ENCODE results near the gene POLR1D.
A peak's percentile ranks its signal among the peaks of the same experiment; 100 is the strongest.
"Not testable (repeated sequence)": the region's sequence is repeated elsewhere in the genome, so short reads cannot be mapped to it uniquely, and the experiment has no call there.

Gene POLR1D

DNA sequence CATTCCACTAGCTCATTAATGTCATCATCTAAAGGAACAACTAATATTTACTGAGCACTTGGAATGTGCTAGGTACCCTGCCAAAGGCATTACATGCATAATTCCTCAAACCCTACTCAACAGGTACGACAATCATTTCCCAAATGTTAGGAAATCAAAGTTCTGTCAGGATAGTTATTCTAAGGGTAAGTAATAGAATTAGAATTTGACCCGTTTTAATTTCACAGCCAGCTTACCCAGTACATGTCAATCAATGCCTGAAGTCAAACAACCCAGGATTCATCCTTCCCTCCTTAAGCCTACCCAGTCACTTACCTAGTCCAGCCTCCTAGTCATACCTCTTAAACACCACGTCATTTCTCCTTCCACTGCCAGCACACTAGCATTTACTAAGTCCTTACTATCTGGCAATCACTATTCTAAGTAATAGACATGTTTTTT is 3.8 kb upstream of the POLR1D start:
- no peak for DNase-seq (ENCODE audit: low read depth)

DNA sequence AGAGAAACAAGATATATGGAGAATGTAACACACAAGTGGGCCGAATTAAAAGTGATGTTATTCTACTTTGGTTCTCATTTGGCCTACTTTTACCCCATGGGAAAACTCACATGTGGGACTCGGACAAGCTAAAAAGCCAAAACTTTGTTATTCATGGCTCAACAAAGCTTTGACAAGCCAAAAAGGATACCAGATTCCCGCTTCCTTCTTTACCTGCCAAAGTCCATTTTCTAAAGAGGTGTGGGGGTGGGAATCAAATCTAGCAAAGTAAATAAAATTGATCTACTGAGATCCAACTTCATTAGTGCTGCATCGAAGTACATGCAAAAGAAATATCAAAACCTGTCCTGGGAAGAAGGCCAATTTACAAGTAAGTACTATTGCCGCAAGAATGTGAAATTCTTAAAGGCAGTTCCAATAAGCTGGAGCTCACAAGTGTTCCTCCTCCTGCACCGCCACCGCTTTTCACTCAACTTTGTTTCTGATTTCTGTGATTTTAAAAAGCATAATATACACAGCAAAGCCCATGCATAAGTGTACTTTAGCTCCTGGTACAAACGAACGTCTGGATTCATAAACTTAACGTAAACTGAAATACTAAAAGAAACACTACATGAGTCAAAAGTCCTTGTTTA is 2.5 kb upstream of the POLR1D start:
- peak; percentile 28 for DNase-seq (ENCODE audit: low read depth)

DNA sequence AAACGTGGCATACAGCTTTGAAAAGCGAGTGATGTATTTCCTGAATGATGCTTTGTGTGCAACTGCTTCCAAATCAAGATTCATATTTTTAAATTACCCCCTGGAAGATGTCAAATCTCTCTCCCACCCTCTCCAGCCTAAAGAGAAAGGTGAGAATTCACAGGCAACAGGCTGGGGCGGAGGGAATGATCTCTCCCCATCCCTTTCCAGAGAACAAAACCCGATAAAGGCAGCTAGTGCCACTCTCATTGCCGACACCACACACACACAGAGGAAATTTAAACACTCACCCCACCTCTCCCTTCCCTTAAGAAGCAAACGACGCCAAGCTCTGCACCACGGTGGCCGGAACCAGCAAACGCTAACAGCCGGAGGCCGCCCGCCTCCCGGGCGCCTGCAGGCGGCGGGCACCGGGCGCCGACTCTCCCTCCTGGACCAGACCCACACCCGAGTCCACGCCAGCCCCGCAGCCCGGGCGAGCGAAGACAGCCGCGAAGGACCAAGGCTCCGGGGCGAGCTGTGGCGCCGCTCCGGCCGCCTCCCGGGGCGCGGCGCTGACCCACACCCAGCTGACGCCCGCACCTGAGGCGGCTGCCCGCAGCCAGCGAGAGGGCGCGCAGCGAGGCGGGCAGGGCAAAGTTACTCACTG is 1.8 kb upstream of the POLR1D start:
- peak; percentile 53 for DNase-seq (ENCODE audit: low read depth)

- peak; percentile 97 for DNase-seq (ENCODE audit: low read depth)
Observed at GRCh38 chr13:27620377-27621115, 1.1 kb upstream of the POLR1D start, which contains the start of gene LNX2. LNX2 (minus strand) TSS chr13:27620529; CDS start chr13:27581703, 38,826 bp downstream.

GRCh38 chr13:27621116-27621365 is 651 bp upstream of the POLR1D start:
- DNase-seq (ENCODE audit: low read depth): no peak

- DNase-seq (ENCODE audit: low read depth): peak; percentile 50
Observed at GRCh38 chr13:27622102-27622820, 569 bp downstream of the POLR1D start.

- no peak for DNase-seq (ENCODE audit: low read depth)
Observed at GRCh38 chr13:27622881-27623280, 1.2 kb downstream of the POLR1D start.

- DNase-seq (ENCODE audit: low read depth): no peak
Observed at GRCh38 chr13:27624071-27624470, 2.4 kb downstream of the POLR1D start.

DNA sequence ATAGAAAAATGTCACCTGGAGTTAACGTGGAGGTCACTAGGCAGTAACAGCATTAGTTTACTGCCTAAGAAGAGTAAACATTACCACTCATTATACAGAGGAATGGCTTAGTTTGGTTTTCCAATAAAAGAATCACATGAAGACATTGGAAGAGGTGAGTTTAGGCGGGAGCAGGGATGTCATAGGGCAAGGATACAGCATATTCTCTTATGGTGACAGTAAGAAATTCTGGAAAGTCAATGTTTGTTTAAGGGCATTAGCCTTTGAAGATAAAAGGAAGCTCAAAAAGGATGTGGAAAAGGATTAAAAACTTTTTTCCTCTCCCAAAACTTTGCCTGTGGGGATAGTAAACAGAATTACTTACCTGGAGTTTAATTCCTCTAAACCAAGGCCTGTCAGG is 4.1 kb downstream of the POLR1D start:
- DNase-seq (ENCODE audit: low read depth): no peak

DNA sequence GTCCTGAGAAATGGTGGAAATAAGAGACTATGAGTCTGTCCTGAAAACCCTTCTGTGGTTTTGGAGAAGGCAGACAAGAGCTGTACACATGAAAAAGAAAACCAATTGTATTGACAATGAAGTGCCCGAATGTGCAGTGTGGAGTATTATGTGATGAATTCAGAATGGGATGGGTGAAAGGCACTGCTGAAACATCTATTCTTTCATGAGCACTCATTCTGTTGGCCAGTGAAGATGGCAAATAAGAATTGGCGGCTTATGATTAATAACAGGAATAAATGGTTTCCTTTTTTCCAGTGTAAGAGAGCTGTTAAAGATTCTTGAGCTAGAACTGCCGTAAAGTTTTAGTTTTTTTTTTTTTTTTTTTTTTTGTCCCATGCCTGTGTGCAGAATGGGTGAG is 5.7 kb downstream of the POLR1D start:
- DNase-seq (ENCODE audit: low read depth): no peak

DNA sequence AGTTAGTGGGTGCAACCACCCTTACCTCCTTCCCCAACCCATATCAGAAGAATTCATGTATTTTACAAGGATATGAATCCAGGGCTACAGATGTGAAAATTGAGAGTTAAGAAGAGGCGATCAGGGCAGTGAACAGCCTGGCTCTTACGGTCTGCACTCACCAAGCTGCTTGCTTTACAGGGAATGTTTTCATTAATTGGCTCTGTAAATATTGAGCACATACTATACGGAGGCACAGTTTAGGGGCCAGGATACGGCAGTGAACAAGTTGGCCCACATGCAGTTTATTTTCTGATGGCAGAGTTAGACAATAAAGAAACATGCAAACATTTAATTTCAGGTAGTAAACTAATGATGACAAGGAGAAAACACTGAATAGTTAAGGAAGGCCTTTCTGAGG is 6.4 kb downstream of the POLR1D start:
- DNase-seq (ENCODE audit: low read depth): no peak

DNA sequence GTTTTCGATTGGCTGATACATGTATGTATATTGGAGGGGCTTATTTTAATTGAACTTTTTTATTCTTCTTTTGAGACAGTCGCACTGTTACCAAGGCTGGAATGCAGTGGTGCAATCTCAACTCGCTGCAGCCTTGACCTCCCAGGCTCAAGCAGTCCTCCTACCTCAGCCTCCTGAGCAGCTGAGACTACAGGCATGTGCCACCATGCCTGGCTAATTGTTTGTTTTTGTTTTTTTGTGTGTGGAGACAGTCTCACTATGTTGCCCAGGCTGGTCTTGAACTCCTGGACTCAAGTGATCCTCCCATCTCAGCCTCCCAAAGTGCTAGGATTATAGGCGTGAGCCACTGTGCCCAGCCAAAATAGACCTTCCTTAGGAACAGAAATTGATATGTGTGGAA is 7.1 kb downstream of the POLR1D start:
- DNase-seq (ENCODE audit: low read depth): not testable (repeated sequence)

DNA sequence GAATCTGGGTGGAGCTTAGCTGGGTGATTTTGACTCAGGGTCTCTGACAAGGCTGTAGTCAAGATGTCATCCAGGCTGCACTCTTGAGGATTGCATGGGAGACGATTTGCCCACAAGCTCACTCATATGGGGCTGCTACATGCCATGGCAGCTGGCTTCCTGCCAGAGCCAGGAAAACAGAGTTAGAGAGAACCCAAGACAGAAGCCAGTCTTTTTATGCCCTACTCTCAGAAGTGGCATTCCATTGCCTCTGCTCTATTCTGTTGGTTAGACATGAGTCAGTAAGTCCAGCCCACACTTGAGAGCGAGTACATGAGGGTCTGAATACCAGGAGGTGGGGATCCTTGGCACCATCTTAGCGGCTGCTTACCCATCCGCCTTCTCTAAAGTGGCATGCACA is 9.5 kb downstream of the POLR1D start:
- DNase-seq (ENCODE audit: low read depth): no peak

- no peak for DNase-seq (ENCODE audit: low read depth)
Observed at GRCh38 chr13:27631665-27632064, 10.0 kb downstream of the POLR1D start.

GRCh38 chr13:27632214-27632613 is 10.5 kb downstream of the POLR1D start:
- no peak for DNase-seq (ENCODE audit: low read depth)

GRCh38 chr13:27632648-27633047 is 11.0 kb downstream of the POLR1D start:
- no peak for DNase-seq (ENCODE audit: low read depth)

GRCh38 chr13:27634231-27634630 is 12.5 kb downstream of the POLR1D start:
- no peak for DNase-seq (ENCODE audit: low read depth)

DNA sequence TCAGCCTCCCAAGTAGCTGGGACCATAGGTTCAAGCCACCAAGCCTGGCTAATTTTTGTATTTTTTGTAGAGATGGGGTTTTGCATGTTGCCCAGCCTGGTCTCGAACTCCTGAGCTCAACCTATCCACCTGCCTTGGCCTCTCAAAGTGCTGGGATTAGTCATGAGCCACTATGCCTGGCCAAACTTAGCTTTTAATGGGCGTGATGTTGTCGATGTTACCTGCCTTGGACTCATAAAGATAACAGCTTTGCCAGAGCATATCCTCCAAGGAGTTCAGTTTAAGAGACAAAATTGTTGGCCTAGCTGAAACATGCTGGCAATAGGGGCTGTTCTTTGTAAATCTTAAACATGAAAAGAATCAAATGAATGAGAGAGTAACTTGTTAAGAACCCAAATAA is 13.1 kb downstream of the POLR1D start:
- DNase-seq (ENCODE audit: low read depth): no peak

DNA sequence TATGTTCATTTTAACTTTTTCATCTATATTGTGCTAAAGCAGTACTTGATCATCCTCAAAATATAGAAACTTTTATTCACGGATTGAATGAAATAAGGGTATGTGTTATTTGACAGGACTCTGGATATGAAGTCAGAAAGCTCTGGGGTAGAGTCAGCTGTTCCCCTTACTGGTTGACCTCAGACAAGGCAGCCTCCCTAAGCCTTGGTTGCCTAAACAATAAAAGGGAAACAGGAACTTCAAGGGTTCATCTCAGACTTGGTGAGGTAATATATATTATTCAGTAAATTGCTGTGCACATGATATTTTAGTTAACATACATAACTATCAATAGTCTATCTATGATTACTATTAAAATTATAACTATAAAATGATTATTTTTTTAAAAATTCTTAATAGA is 13.6 kb downstream of the POLR1D start:
- no peak for DNase-seq (ENCODE audit: low read depth)

DNA sequence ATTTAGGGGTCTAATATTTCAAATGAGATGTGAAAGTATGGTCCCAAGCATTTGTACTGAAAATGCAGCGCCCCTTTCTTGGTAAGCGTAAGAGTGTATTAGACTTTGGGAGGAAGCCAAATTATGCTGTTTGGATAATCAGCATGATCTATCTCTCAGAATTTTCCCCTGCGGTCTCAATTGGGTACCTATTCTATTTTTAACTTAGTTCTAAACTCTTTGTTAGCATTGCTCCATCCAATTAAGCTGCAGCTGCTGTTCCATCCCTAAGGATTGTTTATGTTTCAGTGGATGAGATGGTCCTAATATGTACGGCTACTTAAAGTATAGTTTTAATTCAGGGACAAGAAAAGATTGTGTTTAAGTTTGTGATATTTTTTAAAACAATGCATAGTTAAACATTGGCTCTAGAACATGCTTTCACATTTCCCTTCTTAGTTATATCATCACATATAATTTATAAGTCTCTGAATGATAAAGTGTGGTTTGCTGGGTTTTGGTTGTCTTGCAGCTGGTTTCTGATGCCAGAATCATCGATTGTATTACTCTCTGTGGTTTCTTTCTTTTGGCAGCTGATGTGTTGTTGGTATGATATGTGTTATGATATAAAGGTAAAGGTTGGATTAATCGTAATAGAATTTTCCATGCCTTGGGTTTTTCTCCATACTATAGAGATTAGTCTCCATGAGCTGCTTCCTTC is 15.0 kb downstream of the POLR1D start:
- DNase-seq (ENCODE audit: low read depth): no peak

DNA sequence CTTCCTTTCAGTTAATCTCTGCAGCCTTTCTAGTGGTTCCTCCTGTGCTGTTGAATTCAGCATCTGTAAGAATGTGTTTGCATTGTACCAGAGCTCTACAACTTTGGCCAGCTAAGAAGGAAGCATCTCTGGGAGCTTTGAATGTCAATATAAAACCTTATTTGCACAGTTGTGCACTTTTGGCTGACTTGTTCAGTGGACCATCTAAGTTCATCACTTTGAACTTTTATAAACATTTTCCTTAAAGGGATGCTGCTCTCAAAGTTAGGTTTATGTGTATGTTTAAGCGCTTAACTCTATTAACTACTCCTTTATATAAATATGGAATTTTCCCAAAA is 15.6 kb downstream of the POLR1D start:
- no peak for DNase-seq (ENCODE audit: low read depth)

GRCh38 chr13:27638001-27638400 is 16.3 kb downstream of the POLR1D start:
- DNase-seq (ENCODE audit: low read depth): no peak
